Measurements from ENCODE around the gene DUSP2.

The DUSP2 gene

GRCh38 chr2:96113951-96114350 is 31.3 kb downstream of the DUSP2 start:
- H3K4me3 ChIP-seq (ENCODE audit: low read depth, low read length): no peak overlapping the region
- H3K9me3 ChIP-seq (ENCODE audit: severe bottlenecking): no peaks in the 10 kb centered on the region
- no peak for TF ChIP-seq CTCF (IDR thresholded peaks at IDR 0.05; ENCODE audit: low read depth, low read length)
- H3K27me3 ChIP-seq (ENCODE audit: insufficient read depth, low read depth, severe bottlenecking): peaks cover 6% of the 10 kb centered on the region
- no peaks in the 10 kb centered on the region for H3K36me3 ChIP-seq
- no peak for DNase-seq
- H3K27ac ChIP-seq: no peak overlapping the region

GRCh38 chr2:96113367-96113677 is 31.9 kb downstream of the DUSP2 start:
- no peak overlapping the region for H3K4me3 ChIP-seq (ENCODE audit: low read depth, low read length)
- H3K9me3 ChIP-seq (ENCODE audit: severe bottlenecking): no peaks in the 10 kb centered on the region
- no peak for DNase-seq
- no peaks in the 10 kb centered on the region for H3K36me3 ChIP-seq
- peak; percentile 48 for TF ChIP-seq CTCF (IDR thresholded peaks at IDR 0.05; ENCODE audit: low read depth, low read length)
- H3K27ac ChIP-seq: no peak overlapping the region
- H3K27me3 ChIP-seq (ENCODE audit: insufficient read depth, low read depth, severe bottlenecking): peaks cover 6% of the 10 kb centered on the region

- TF ChIP-seq CTCF (IDR thresholded peaks at IDR 0.05; ENCODE audit: low read depth, low read length): no peak
- H3K9me3 ChIP-seq (ENCODE audit: severe bottlenecking): no peaks in the 10 kb centered on the region
- no peak for DNase-seq
Observed at GRCh38 chr2:96112501-96113366, 32.5 kb downstream of the DUSP2 start.

GRCh38 chr2:96111823-96112500 is 33.3 kb downstream of the DUSP2 start:
- no peak for DNase-seq
- TF ChIP-seq CTCF (IDR thresholded peaks at IDR 0.05; ENCODE audit: low read depth, low read length): no peak
- Histone ChIP-seq H3K9me3 (ENCODE audit: severe bottlenecking) (no peaks in the 10 kb centered on the region), H3K36me3 (no peaks in the 10 kb centered on the region), H3K27me3 (ENCODE audit: insufficient read depth, low read depth, severe bottlenecking) (no peaks in the 10 kb centered on the region), H3K4me3 (ENCODE audit: low read depth, low read length) (no peak overlapping the region), H3K27ac (no peak overlapping the region)

More at GRCh38 chr2:96112501-96113366, 32.5 kb downstream of the DUSP2 start:
- Histone ChIP-seq H3K27me3 (ENCODE audit: insufficient read depth, low read depth, severe bottlenecking) (peaks cover 5% of the 10 kb centered on the region), H3K36me3 (no peaks in the 10 kb centered on the region), H3K27ac (no peak overlapping the region), H3K4me3 (ENCODE audit: low read depth, low read length) (no peak overlapping the region)

GRCh38 chr2:96111257-96111640 is 34.0 kb downstream of the DUSP2 start:
- Histone ChIP-seq H3K9me3 (ENCODE audit: severe bottlenecking) (no peaks in the 10 kb centered on the region), H3K36me3 (no peaks in the 10 kb centered on the region), H3K4me3 (ENCODE audit: low read depth, low read length) (no peak overlapping the region), H3K27ac (no peak overlapping the region), H3K27me3 (ENCODE audit: insufficient read depth, low read depth, severe bottlenecking) (no peaks in the 10 kb centered on the region)
- TF ChIP-seq CTCF (IDR thresholded peaks at IDR 0.05; ENCODE audit: low read depth, low read length): no peak
- peak; percentile 2 for DNase-seq
